GM12878 (cell line): Measurements from ENCODE around the gene YBEY. TPM values are rescaled to one million over a fixed set of nuclear protein-coding genes. Genes with fewer than 3 reads are reported as not detected.

ENCODE experiments used
- ATAC-seq: fragments of 200-7000 bp; cut with Tn5 transposase; 3 replicates; pipeline ENCODE4 v1.9.1; 2020; ENCODE audit warnings: mild to moderate bottlenecking, moderate library complexity
- BruUV-seq: library from RNA; stranded (reverse); fragments of 400-500 nt; replicated peaks from 2 replicates; lab custom pipeline; 2021; lab: Mats Ljungman, UMichigan
- CTCF ChIA-PET: fragments of 300-600 bp; sonication (Branson Sonifier 250); formaldehyde crosslinking; extraction: SDS; loops from one replicate; lab custom pipeline; 2021; ENCODE audit warnings: inconsistent platforms; lab: Yijun Ruan, JAX
- POLR2A ChIA-PET: fragments of 350-600 bp; formaldehyde crosslinking; extraction: SDS; loops from one replicate; lab custom pipeline; 2021; ENCODE audit warnings: inconsistent platforms; lab: Charles Lee
- RAD21 ChIA-PET: fragments of 300-600 bp; sonication (Branson Sonifier 250); formaldehyde crosslinking; loops from one replicate; lab custom pipeline; 2023; ENCODE audit warnings: antibody characterized with exemption; ENCODE audit not compliant: unreplicated experiment; lab: Charles Lee
- SMC1A ChIA-PET: fragments of 300-600 bp; sonication (Branson Sonifier 250); formaldehyde crosslinking; loops from one replicate; lab custom pipeline; 2023; ENCODE audit not compliant: unreplicated experiment, uncharacterized antibody; lab: Charles Lee
- DNase-seq: peaks from one replicate; pipeline ENCODE4 v3.0.0-alpha.2; 2011; ENCODE audit warnings: low read depth, low spot score
- FAIRE-seq: peaks from 3 replicates; lab custom pipeline; 2011; peaks lifted over from hg19 to GRCh38; lab: Jason Lieb, UNC
- H2AFZ ChIP-seq: 2 replicates; pipeline ENCODE4 v1.6.0; 2011; ENCODE audit warnings: low read depth, low read length, control low read depth; ENCODE audit not compliant: control insufficient read depth
- H3K27ac ChIP-seq: 2 replicates; pipeline ENCODE4 v1.5.1; 2011; ENCODE audit warnings: control low read depth; ENCODE audit not compliant: control insufficient read depth, insufficient read depth
- H3K27me3 ChIP-seq, 2 experiments: replicated peaks in 1 of 2; 2 replicates each; pipeline versions ENCODE4 v1.6.0 to v1.6.1; 2011; ENCODE audit warnings: low read length in 1 of 2; ENCODE audit not compliant: control insufficient read depth in 2 of 2, insufficient read depth in 2 of 2
- H3K36me3 ChIP-seq, 2 experiments: 2 replicates each; pipeline ENCODE4 v1.5.1; 2011; ENCODE audit warnings: low read length in 1 of 2; ENCODE audit not compliant: control insufficient read depth in 2 of 2, insufficient read depth in 2 of 2
- H3K4me1 ChIP-seq: 2 replicates; pipeline ENCODE4 v1.6.1; 2011; ENCODE audit warnings: mild to moderate bottlenecking, low read length, moderate library complexity, mixed read lengths; ENCODE audit not compliant: control insufficient read depth, insufficient read depth
- H3K4me2 ChIP-seq: 2 replicates; pipeline ENCODE4 v1.6.0; 2011; ENCODE audit warnings: control low read depth; ENCODE audit not compliant: control insufficient read depth, insufficient read depth
- H3K4me3 ChIP-seq: fragments of 200-600 bp; sonication (generic); 2 replicates; pipeline ENCODE4 v1.5.1; 2016
- H3K79me2 ChIP-seq: 2 replicates; pipeline ENCODE4 v1.6.0; 2011; ENCODE audit warnings: low read length; ENCODE audit not compliant: control insufficient read depth, insufficient read depth
- H3K9ac ChIP-seq: 2 replicates; pipeline ENCODE4 v1.8.0; 2011; ENCODE audit warnings: low read length, control low read depth, mixed read lengths; ENCODE audit not compliant: control insufficient read depth, insufficient read depth
- H3K9me3 ChIP-seq: replicated peaks from 3 replicates; pipeline ENCODE4 v1.5.1; 2011; ENCODE audit warnings: mild to moderate bottlenecking, low read length; ENCODE audit not compliant: control insufficient read depth, insufficient read depth
- H4K20me1 ChIP-seq: 2 replicates; pipeline ENCODE4 v1.6.0; 2011; ENCODE audit not compliant: control insufficient read depth, insufficient read depth
- CBX5 ChIP-seq: sonication (generic); IDR thresholded peaks from 2 replicates; pipeline ENCODE4 v1.6.1; 2016; ENCODE audit warnings: low read depth, moderate library complexity, mild to moderate bottlenecking, inconsistent platforms
- EGR1 ChIP-seq, 2 experiments: IDR thresholded peaks; 1 replicate in 1 of 2; 2 replicates in 1 of 2; pipeline ENCODE4 v1.6.1; 2011 to 2012; ENCODE audit warnings: low read depth in 2 of 2, low read length in 2 of 2, borderline replicate concordance in 1 of 2, mild to moderate bottlenecking in 1 of 2, moderate library complexity in 1 of 2
- EZH2 ChIP-seq: IDR thresholded peaks from 2 replicates; pipeline ENCODE4 v1.6.1; 2012; ENCODE audit warnings: low read depth, mild to moderate bottlenecking, control low read depth, inconsistent platforms, low read length, borderline replicate concordance; ENCODE audit not compliant: control insufficient read depth
- HDAC2 ChIP-seq: fragments of 200-600 bp; sonication (generic); IDR thresholded peaks from 2 replicates; pipeline ENCODE4 v1.6.1; 2017
- IRF4 ChIP-seq: IDR thresholded peaks from 2 replicates; pipeline ENCODE4 v1.6.1; 2011; ENCODE audit warnings: low read depth, low read length
- NBN ChIP-seq: fragments of 450-650 bp; IDR thresholded peaks from 2 replicates; pipeline ENCODE4 v1.6.1; 2016
- ZNF24 ChIP-seq: fragments of 450-650 bp; IDR thresholded peaks from 2 replicates; pipeline ENCODE4 v1.6.1; 2017; ENCODE audit warnings: antibody characterized with exemption, mild to moderate bottlenecking
- ZNF274 ChIP-seq: IDR thresholded peaks from one replicate; pipeline ENCODE4 v1.8.0; 2011; ENCODE audit not compliant: insufficient read length, insufficient read depth
- WGBS: methylation state at CpG from one replicate; pipeline ENCODE4 v1.1.6; 2016; ENCODE audit warnings: low lambda C conversion rate; ENCODE audit not compliant: insufficient replicate concordance, insufficient coverage; ENCODE audit errors: missing lambda C conversion rate; 5-methylcytosine and 5-hydroxymethylcytosine counted together
- in situ Hi-C: fragments of 300-500 bp; cut with MboI; formaldehyde crosslinking; loops from 9 replicates; pipeline ENCODE4 v1.14.3; 2018; ENCODE audit warnings: mixed read lengths
- intact Hi-C: fragments of 100-400 bp; cut with micrococcal nuclease; formaldehyde crosslinking; loops from one replicate; pipeline ENCODE4 v1.14.2; 2022; ENCODE audit not compliant: unreplicated experiment
- polyA plus RNA-seq, 11 experiments: library from polyadenylated mRNA; depleted of rRNA in 4 of 11; unstranded in 6 of 11; stranded (reverse) in 5 of 11; fragments of >200 nt; fragmentation: Nextera tagmentation in 4 of 11; fragmentation: Illumina TruSeq in 1 of 11; extraction: Ambion mirVana in 4 of 11; extraction: Trizol in 1 of 11; gene quantifications; 1 replicate in 1 of 11; 2 replicates in 10 of 11; pipeline versions ENCODE4 v1.2.1 to v1.2.3, GENCODE V29; 2011 to 2016; ENCODE audit warnings: inconsistent platforms in 2 of 11, missing spikeins in 2 of 11, low read depth in 1 of 11
- total RNA-seq, 4 experiments: library from RNA; depleted of rRNA in 3 of 4; stranded (reverse); fragments of >200 nt in 3 of 4; fragmentation: Illumina TruSeq in 1 of 4; extraction: Trizol in 1 of 4; gene quantifications; 2 replicates each; pipeline versions ENCODE4 v1.2.1 to v1.2.3, GENCODE V29; 2013 to 2021
- TF ChIP-seq, protein P1 (sequence below): fragments of 450-650 bp; IDR thresholded peaks from 2 replicates; pipeline ENCODE4 v1.6.1; 2014; ENCODE audit warnings: mild to moderate bottlenecking
- TF ChIP-seq, protein P2 (sequence below): fragments of 450-650 bp; IDR thresholded peaks from 2 replicates; pipeline ENCODE4 v1.6.1; 2017; ENCODE audit warnings: borderline replicate concordance

The YBEY gene
- total and polyA plus RNA-seq, 10 of the 15 experiments (the other 5 are each of a cell fraction or from before 2014, with no cell fraction given): 6.5 to 31.4 (median 18.5) TPM

DNA sequence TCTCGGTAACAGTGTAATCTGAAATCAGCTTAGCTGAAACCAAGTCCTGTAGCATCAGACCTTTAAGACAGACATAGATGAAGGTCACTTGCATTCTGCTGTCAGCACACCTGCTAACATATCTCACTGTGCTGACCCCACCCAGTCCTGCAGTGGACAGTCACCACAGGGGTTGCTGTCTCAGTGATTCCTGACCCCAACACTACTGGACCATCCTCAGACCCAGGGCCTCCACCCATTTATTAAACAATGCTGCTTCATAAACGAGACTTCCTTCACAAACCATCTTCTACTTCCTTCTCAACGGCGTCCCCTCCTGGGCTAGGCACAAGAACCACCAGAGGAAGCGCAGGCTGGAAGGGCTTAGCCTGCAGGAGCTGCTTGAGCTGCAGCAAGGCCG is 39.8 kb upstream of the YBEY start:
- Histone ChIP-seq H2AFZ (no peak overlapping the region), H3K9ac (no peak overlapping the region), H3K4me2 (no peak overlapping the region), H3K79me2 (no peaks in the 10 kb centered on the region)
- no peak for DNase-seq
- in situ Hi-C loops: no loop called here
- POLR2A ChIA-PET: no interaction called here
- no peak for TF ChIP-seq IRF4
- TF ChIP-seq ZNF274: no peak
- no peak for TF ChIP-seq NBN
- TF ChIP-seq CBX5: no peak
- no peak for TF ChIP-seq EGR1 (IDR thresholded peaks at IDR 0.05; ENCODE audit: borderline replicate concordance in 1 of 2, low read depth in 2 of 2, low read length in 2 of 2)
- TF ChIP-seq, protein P1, sequence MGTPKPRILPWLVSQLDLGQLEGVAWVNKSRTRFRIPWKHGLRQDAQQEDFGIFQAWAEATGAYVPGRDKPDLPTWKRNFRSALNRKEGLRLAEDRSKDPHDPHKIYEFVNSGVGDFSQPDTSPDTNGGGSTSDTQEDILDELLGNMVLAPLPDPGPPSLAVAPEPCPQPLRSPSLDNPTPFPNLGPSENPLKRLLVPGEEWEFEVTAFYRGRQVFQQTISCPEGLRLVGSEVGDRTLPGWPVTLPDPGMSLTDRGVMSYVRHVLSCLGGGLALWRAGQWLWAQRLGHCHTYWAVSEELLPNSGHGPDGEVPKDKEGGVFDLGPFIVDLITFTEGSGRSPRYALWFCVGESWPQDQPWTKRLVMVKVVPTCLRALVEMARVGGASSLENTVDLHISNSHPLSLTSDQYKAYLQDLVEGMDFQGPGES: no peak
- TF ChIP-seq EZH2: no peak
- no peak for TF ChIP-seq ZNF24
- TF ChIP-seq, protein P2, sequence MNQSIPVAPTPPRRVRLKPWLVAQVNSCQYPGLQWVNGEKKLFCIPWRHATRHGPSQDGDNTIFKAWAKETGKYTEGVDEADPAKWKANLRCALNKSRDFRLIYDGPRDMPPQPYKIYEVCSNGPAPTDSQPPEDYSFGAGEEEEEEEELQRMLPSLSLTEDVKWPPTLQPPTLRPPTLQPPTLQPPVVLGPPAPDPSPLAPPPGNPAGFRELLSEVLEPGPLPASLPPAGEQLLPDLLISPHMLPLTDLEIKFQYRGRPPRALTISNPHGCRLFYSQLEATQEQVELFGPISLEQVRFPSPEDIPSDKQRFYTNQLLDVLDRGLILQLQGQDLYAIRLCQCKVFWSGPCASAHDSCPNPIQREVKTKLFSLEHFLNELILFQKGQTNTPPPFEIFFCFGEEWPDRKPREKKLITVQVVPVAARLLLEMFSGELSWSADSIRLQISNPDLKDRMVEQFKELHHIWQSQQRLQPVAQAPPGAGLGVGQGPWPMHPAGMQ: no peak
- no peak for TF ChIP-seq HDAC2
- TF ChIP-seq, all 136 proteins: peak for 0
- Histone ChIP-seq H3K4me1 (peaks cover 7% of the 10 kb centered on the region), H4K20me1 (no peaks in the 10 kb centered on the region), H3K9me3 (no peaks in the 10 kb centered on the region; the same call in 2 of the 3 replicates), H3K4me3 (no peak overlapping the region), H3K27me3 (no peaks in the 10 kb centered on the region; a peak in 1 of 4 replicates), H3K36me3 (peaks cover 30 to 62% of the 10 kb centered on the region in 2 experiments), H3K27ac (no peak overlapping the region)
- ChIA-PET SMC1A (interaction anchor here (0.6 to 2.0 kb wide), 3 partner anchors 8 to 51 kb away, joined by 3 to 6 read pairs (median 3); no protein-coding TSS in a partner anchor), RAD21 (interaction anchor here (1.6 kb wide), 1 partner anchor 103 kb away, joined by 4 read pairs; no protein-coding TSS in a partner anchor), CTCF (no interaction called here)
- no peak for FAIRE-seq
- no peak for ATAC-seq
- 89% methylated on average over 6 of the region's 6 CpGs for WGBS
- no TSS peak for BruUV-seq
- intact Hi-C loops: no loop called here
